Head of caudate nucleus (tissue), 42 donors: ENCODE measurements around the gene KATNA1.

Experiments
- DNase-seq, 42 donors: peaks; one replicate each; pipeline versions ENCODE4 v3.0.0 to v3.0.0-alpha.2; 2020 to 2021; ENCODE audit warnings: mixed read lengths in 7 of 42
- intact Hi-C: fragments of 100-400 bp; cut with DNase I; formaldehyde crosslinking; loops from one replicate; pipeline ENCODE4 v1.15.0; 2022

KATNA1 gene

DNA sequence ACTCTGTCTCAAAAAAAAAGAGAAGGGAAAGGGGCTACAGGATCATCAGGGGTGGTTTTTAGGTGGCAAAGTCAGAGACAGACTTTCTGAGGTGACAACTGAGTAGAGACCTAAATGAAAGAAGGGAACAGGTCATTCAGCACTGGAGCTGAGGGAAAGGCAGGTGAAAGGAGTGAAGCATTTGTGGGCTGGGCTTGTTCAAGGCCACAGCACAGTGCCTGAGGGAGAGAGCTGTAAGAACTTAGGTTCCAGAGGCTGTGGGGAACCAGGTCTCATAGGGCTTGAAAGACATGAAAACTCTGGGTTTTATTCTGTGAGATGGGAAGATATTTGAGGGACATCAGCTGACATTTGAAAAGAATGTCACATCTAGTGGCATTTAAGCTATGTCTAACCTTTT lies 20.8 kb downstream of the KATNA1 start:
- intact Hi-C loops: no loop called here
- DNase-seq: no peak

- intact Hi-C loops: no loop called here
- DNase-seq: peak in 14 of 42 donors; percentile 6 to 55 (median 26)
Measured at GRCh38 chr6:149615805-149616204, 32.7 kb downstream of the KATNA1 start.

GRCh38 chr6:149614337-149614736 lies 34.2 kb downstream of the KATNA1 start:
- intact Hi-C loops: no loop called here
- peak in 1 of 42 donors; percentile 25 for DNase-seq

DNA sequence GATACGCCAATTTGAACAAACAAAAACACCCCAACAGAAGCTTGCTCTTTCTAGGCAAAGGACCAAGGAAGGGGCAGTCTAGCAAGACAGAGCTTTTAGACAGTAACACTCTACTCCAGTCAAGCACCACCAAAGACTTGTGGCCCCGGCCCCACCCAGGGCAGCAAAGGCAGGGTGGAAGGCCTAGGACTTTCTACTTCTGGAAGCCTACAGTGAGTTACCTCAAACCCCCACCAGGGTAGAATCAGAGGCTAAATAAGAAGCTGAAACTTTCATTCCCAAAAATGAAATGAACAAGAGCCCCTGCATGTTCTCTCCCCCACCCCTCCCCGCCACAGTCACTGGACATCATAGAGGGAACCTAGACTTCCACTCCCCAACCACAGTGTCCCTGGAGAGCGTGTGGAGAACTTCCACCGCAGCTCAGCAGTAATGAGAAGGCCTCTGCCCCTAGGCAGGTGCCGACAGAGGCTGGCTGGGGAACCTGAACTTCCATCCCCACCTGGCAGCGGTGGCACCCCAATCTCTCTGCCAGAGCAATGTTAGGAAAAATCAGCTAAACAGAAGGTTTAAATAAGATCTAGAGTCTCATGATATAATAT lies 40.0 kb downstream of the KATNA1 start:
- intact Hi-C loops: no loop called here
- no peak for DNase-seq

- DNase-seq: no peak
- intact Hi-C loops: no loop called here
Measured at GRCh38 chr6:149600508-149600907, 48.0 kb downstream of the KATNA1 start.

DNA sequence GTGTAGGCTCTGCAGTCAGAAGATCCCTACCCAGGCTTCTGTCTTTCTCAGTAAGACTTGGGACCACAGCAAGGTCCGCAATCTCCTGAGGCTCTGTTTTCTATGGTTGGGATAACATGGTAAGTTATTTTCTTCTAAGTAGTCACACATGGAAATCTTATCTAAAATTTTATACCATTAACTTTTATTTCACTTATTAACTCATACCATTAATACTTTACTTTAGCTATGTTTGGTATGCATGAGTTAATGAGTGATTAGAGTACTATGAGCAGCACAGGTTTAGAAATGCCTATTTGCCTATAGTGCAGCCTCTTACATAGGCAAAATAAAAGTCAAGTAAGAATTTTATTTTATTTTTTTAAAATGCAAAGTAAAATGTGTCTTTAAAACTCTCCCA lies 55.1 kb downstream of the KATNA1 start:
- intact Hi-C loops: no loop called here
- DNase-seq: no peak

GRCh38 chr6:149592983-149593382 lies 55.5 kb downstream of the KATNA1 start:
- intact Hi-C loops: no loop called here
- DNase-seq: no peak

DNA sequence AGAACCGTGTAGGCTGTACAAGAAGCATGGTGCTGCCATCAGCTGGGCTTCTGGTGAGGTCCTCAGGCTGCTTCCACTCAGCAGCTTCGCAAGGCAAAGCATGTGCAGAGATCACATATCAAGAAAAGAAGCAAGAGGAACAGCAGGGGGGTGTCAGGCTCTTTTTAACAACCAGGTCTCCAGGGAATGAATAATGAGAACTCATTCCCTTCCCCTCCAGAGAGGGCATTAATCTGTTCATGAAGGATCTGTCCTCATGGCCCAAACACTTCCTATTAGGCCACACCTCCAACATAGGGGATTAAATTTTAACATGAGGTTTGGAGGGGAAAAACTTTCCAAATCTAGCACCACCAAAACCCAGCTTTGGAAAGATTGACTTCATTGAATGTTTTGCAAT lies 62.4 kb downstream of the KATNA1 start:
- no peak for DNase-seq

GRCh38 chr6:149581349-149581748 lies 67.2 kb downstream of the KATNA1 start:
- intact Hi-C loops: no loop called here
- no peak for DNase-seq

More for the DNA sequence above, 62.4 kb downstream of the KATNA1 start:
- intact Hi-C loops: no loop called here

DNA sequence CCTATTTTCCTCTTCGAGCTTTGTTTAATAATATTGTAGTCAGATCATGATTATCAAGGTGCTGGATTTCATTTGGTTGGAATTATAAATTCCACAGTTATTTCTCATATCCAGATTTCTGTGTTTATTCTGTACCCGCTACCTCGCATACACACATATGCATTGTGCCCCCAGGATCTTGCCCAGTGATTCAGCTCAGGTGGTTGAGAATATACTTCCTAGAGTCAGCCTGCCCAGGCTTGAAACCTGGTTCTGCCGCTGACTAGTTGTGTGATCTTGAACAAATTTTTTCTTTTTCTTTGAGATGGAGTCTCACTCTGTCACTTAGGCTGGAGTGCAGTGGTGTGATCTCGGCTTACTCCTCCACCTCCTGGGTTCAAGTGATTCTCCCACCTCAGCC lies 67.6 kb downstream of the KATNA1 start:
- no peak for DNase-seq
- intact Hi-C loops: no loop called here

DNA sequence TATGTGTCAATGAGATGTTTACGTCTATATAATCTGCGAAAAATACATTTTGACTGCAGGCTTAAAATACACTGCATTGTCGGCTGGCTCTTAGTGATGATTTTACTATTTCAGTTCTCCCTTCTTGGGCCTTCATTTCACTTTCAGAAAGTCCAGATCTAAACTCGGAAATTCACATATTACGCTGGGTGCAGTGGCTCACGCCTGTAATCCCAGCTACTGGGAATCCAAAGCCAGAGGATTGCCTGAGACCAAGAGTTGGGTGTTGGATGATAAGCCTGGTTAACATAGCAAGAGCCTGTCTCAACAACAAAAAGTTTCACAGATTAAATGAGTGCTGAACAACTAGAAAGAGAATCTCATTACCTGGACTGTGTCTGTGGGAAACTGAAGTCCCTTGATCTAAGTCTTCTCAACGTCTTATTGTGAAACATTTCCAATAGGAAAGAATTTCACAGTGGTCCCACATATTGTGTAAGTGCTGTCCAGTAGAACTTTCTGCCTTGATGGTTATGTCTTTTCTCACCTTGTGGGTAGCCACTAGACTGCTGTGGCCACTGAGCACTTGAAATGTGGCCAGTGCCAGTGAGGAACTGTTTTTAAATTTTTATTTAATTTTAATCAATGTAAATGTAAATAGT lies 80.4 kb downstream of the KATNA1 start:
- intact Hi-C loops: loop anchor here (5.0 to 10.0 kb wide), 2 partner anchors 79 to 297 kb away; partner anchors contain the start of genes KATNA1 and LRP11
- DNase-seq: no peak

DNA sequence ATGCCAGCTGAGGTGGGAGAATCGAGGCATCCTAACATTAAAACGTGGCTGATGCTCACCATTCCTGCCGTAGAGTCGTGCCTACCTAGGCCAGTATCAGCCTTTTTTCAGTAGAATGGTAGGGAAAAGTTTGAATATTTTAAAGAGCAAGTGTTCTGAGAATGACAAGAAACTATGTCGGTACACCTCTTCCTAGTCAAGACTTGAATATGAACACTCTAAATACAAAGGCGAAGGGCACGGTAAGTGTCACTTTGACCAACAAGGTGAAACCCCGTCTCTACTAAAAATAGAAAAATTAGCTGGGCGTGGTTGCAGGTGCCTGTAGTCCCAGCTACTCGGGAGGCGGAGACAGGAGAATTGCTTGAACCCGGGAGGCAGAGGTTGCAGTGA lies 81.3 kb downstream of the KATNA1 start:
- intact Hi-C loops: loop anchor here (5.0 to 10.0 kb wide), 2 partner anchors 80 to 298 kb away; partner anchors contain the start of genes KATNA1 and LRP11

DNA sequence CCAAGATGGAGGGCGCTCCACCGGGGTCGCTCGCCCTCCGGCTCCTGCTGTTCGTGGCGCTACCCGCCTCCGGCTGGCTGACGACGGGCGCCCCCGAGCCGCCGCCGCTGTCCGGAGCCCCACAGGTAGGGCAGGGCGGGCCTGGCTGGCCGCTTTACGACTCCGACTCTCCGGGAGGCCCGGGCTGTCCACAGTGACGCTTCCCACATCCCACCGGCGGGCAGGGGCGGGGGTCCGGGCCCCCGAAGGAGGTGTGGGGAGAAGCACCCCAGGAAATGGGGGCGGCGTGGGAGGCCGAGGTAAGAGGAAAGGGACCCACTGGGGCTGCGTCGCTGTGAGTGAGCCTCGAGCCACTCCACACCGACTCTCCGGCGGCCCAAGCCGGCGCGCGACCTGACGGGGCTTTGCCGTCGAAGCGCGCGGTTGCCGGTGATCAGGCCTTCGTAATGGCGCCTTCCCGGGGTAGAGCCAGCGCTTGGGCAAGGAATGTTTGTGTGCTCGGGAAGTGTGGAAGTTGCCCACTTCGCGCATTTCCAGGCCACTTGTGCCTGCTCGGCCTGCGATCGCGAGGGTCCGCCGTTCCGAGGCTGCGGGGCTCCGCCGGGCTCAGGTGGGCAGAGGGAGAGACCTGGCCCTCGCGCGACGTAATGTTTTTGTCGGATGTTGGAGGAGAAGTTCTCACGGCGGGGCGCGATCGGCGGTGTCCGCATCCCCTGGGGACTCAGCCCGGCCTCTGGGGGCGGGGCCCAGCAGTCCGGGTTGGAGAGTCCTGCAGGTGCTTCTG lies 81.9 kb downstream of the KATNA1 start:
- DNase-seq: peak in 40 of 42 donors; percentile 7 to 74 (median 42)
- intact Hi-C loops: loop anchor here (5.0 to 10.0 kb wide), 2 partner anchors 81 to 298 kb away; partner anchors contain the start of genes KATNA1 and LRP11

More for the DNA sequence above, 81.3 kb downstream of the KATNA1 start:
- DNase-seq: no peak

GRCh38 chr6:149565527-149566409 lies 82.7 kb downstream of the KATNA1 start, which contains the start of gene GINM1:
Gene GINM1 (plus strand): TSS chr6:149566375. CDS start chr6:149566415, 40 bp downstream.
- peak; percentile 84 to 97 (median 93) for DNase-seq
- intact Hi-C loops: loop anchor here (5.0 to 10.0 kb wide), 2 partner anchors 82 to 299 kb away; partner anchors contain the start of genes KATNA1 and LRP11

- intact Hi-C loops: loop anchor here (10.0 kb wide), 1 partner anchor 301 kb away; the partner anchor contains the start of gene LRP11
- no peak for DNase-seq
Measured at GRCh38 chr6:149563928-149564325, 84.6 kb downstream of the KATNA1 start.

- no peak for DNase-seq
- intact Hi-C loops: loop anchor here (10.0 kb wide), 1 partner anchor 301 kb away; the partner anchor contains the start of gene LRP11
Measured at GRCh38 chr6:149563203-149563927, 85.1 kb downstream of the KATNA1 start.

DNA sequence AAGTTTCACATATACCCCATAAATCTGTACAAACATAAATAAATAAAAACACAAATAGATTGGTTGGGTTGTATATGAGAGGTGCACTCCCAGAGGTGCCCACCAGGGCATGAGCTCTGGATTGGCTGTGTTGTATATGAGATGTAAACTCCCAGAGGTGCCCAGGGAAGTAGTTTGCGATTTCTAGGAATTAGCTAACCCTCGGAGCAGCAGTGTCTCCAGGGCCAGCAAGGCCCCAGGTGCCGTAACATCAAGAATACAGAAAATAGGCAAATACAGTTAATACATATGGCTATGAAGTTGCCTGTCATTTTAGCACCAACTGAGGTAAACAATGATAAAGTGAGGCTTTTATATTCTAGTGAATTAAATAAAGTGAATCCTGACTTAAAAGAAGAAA lies 87.8 kb downstream of the KATNA1 start:
- intact Hi-C loops: loop anchor here (10.0 kb wide), 1 partner anchor 304 kb away; the partner anchor contains the start of gene LRP11
- DNase-seq: no peak

DNA sequence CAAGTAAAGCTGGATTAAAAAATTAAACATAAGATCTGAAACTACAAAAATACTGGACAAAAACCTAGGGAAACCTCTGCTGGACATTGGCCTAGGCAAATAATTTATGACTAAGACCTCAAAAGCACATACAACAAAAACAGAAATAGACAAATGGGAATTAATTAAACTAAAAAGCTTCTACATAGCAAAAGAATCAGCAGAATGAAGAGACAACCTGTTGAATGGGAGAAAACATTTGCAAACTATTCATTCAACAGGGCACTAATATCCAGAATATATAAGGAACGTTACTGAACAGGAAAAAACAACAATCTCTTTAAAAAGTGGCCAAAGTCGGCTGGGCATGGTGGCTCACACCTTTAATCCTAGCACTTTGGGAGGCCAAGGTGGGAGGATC lies 89.1 kb downstream of the KATNA1 start:
- no peak for DNase-seq
- intact Hi-C loops: no loop called here
